Tibial nerve (tissue), 3 donors: ENCODE measurements around the gene IRF3.

ENCODE experiments used
- CTCF ChIP-seq, 5 experiments: fragments of 200-600 bp in 3 of 5; fragments of 450-650 bp in 2 of 5; sonication (generic) in 3 of 5; IDR thresholded peaks; one replicate each; pipeline ENCODE4 v1.5.1; 2016 to 2019; ENCODE audit warnings: antibody characterized with exemption in 5 of 5, mild to moderate bottlenecking in 3 of 5, moderate library complexity in 2 of 5
- POLR2A ChIP-seq, 2 donors: fragments of 450-650 bp; IDR thresholded peaks; one replicate each; pipeline ENCODE4 v1.6.1; 2017; ENCODE audit warnings: antibody characterized with exemption in 2 of 2, mild to moderate bottlenecking in 2 of 2, moderate library complexity in 2 of 2

- no peak for TF ChIP-seq CTCF (IDR thresholded peaks at IDR 0.05)
- no peak for TF ChIP-seq POLR2A (IDR thresholded peaks at IDR 0.05)
Measured at GRCh38 chr19:49705919-49706318, 40.3 kb upstream of the IRF3 start.
